IMR-90 (cell line): ENCODE measurements around the gene KCNQ2. TPM values are rescaled to one million over a fixed set of nuclear protein-coding genes. Genes with fewer than 3 reads are reported as not detected.

Source experiments
- ATAC-seq: fragments of 200-7000 bp; cut with Tn5 transposase; 2 replicates; pipeline ENCODE4 v1.9.1; 2020; ENCODE audit warnings: low read depth, mild to moderate bottlenecking, moderate library complexity
- BruUV-seq: library from RNA; stranded (reverse); fragments of 400-500 nt; replicated peaks from 2 replicates; lab custom pipeline; 2021; lab: Mats Ljungman, UMichigan
- CTCF ChIA-PET: fragments of 300-600 bp; formaldehyde crosslinking; extraction: SDS; loops from one replicate; lab custom pipeline; 2021; ENCODE audit warnings: antibody characterized with exemption; lab: Yijun Ruan, JAX
- POLR2A ChIA-PET: fragments of 300-600 bp; sonication (Branson Sonifier 250); formaldehyde crosslinking; loops from one replicate; lab custom pipeline; 2022; ENCODE audit warnings: antibody characterized with exemption; ENCODE audit not compliant: unreplicated experiment; lab: Charles Lee
- DNase-seq: peaks from one replicate; pipeline ENCODE4 v3.0.0; 2013
- H2AFZ ChIP-seq: replicated peaks from 2 replicates; pipeline ENCODE3; 2013; ENCODE audit warnings: low read length, mild to moderate bottlenecking; ENCODE audit not compliant: poor library complexity
- H2AK5ac ChIP-seq: 2 replicates; pipeline ENCODE4 v1.6.1; 2013; ENCODE audit warnings: low read depth, low read length, inconsistent platforms
- H2AK9ac ChIP-seq: replicated peaks from 2 replicates; pipeline ENCODE3; 2013; ENCODE audit warnings: mild to moderate bottlenecking, low read depth, low read length, moderate library complexity; ENCODE audit not compliant: poor library complexity
- H2BK120ac ChIP-seq: 2 replicates; pipeline ENCODE4 v1.6.1; 2013; ENCODE audit warnings: low read depth, low read length, inconsistent platforms
- H2BK15ac ChIP-seq: 3 replicates; pipeline ENCODE4 v1.6.1; 2013; ENCODE audit warnings: low read depth, low read length, inconsistent platforms
- H2BK20ac ChIP-seq: 2 replicates; pipeline ENCODE4 v1.6.1; 2013; ENCODE audit warnings: low read depth, mild to moderate bottlenecking, inconsistent platforms, low read length, moderate library complexity
- H2BK5ac ChIP-seq: 2 replicates; pipeline ENCODE4 v1.6.1; 2013; ENCODE audit warnings: mild to moderate bottlenecking, low read depth, low read length, inconsistent platforms; ENCODE audit not compliant: poor library complexity, severe bottlenecking
- H3K14ac ChIP-seq: replicated peaks from 2 replicates; pipeline ENCODE4 v1.6.1; 2013; ENCODE audit warnings: low read depth, low read length, inconsistent platforms
- H3K18ac ChIP-seq: 2 replicates; pipeline ENCODE4 v1.6.1; 2013; ENCODE audit warnings: low read depth, low read length, control low read depth
- H3K23ac ChIP-seq: 2 replicates; pipeline ENCODE4 v1.6.1; 2013; ENCODE audit warnings: low read depth, low read length, inconsistent platforms
- H3K27ac ChIP-seq: 2 replicates; pipeline ENCODE4 v1.5.1; 2013; ENCODE audit warnings: mild to moderate bottlenecking, control low read depth, low read length; ENCODE audit not compliant: insufficient read depth
- H3K27me3 ChIP-seq: 2 replicates; pipeline ENCODE4 v1.6.1; 2013; ENCODE audit warnings: low read length; ENCODE audit not compliant: control insufficient read depth, insufficient read depth
- H3K36me3 ChIP-seq: 2 replicates; pipeline ENCODE4 v1.6.1; 2013; ENCODE audit warnings: low read length, mixed read lengths; ENCODE audit not compliant: control insufficient read depth, insufficient read depth
- H3K4ac ChIP-seq: 2 replicates; pipeline ENCODE4 v1.6.1; 2013; ENCODE audit warnings: low read depth, low read length, inconsistent platforms
- H3K4me1 ChIP-seq: 2 replicates; pipeline ENCODE4 v1.6.1; 2013; ENCODE audit warnings: low read length, mixed read lengths; ENCODE audit not compliant: control insufficient read depth, insufficient read depth
- H3K4me2 ChIP-seq: 2 replicates; pipeline ENCODE4 v1.6.1; 2013; ENCODE audit warnings: low read depth, mild to moderate bottlenecking, control low read depth, low read length, moderate library complexity
- H3K4me3 ChIP-seq: 2 replicates; pipeline ENCODE4 v1.5.1; 2013; ENCODE audit warnings: low read depth, mild to moderate bottlenecking, control low read depth, low read length, moderate library complexity; ENCODE audit not compliant: insufficient read depth
- H3K56ac ChIP-seq: 2 replicates; pipeline ENCODE4 v1.6.1; 2013; ENCODE audit warnings: low read length, inconsistent platforms; ENCODE audit not compliant: insufficient read depth; ENCODE audit errors: extremely low read depth
- H3K79me1 ChIP-seq, 2 experiments: 2 replicates each; pipeline ENCODE4 v1.6.1; 2013; ENCODE audit warnings: low read length in 2 of 2, inconsistent platforms in 1 of 2, low read depth in 1 of 2
- H3K9ac ChIP-seq: 2 replicates; pipeline ENCODE4 v1.6.1; 2013; ENCODE audit warnings: low read depth, low read length, control low read depth
- H3K9me1 ChIP-seq: 2 replicates; pipeline ENCODE4 v1.6.1; 2013; ENCODE audit warnings: low read length, inconsistent platforms; ENCODE audit not compliant: insufficient read depth
- H3K9me3 ChIP-seq: 2 replicates; pipeline ENCODE4 v1.6.1; 2013; ENCODE audit warnings: low read length; ENCODE audit not compliant: control insufficient read depth, insufficient read depth
- H4K20me1 ChIP-seq: 2 replicates; pipeline ENCODE4 v1.6.1; 2013; ENCODE audit warnings: low read length, inconsistent platforms; ENCODE audit not compliant: insufficient read depth
- H4K5ac ChIP-seq: 2 replicates; pipeline ENCODE4 v1.6.1; 2013; ENCODE audit warnings: mild to moderate bottlenecking, low read depth, low read length, control low read depth
- H4K8ac ChIP-seq, 2 experiments: 2 replicates each; pipeline ENCODE4 v1.6.1; 2013; ENCODE audit warnings: low read depth in 2 of 2, low read length in 2 of 2, control low read depth in 1 of 2, inconsistent platforms in 1 of 2
- H4K91ac ChIP-seq: 2 replicates; pipeline ENCODE4 v1.6.1; 2013; ENCODE audit warnings: low read depth, low read length, inconsistent platforms; ENCODE audit not compliant: insufficient read depth
- CTCF ChIP-seq: conservative IDR thresholded peaks from 2 replicates; pipeline ENCODE4 v1.5.1; 2012; ENCODE audit warnings: mild to moderate bottlenecking, low read depth, low read length, improper control_type of control experiment
- MAZ ChIP-seq: IDR thresholded peaks from 2 replicates; pipeline ENCODE4 v1.6.1; 2012; ENCODE audit warnings: low read depth, mild to moderate bottlenecking, low read length, improper control_type of control experiment, moderate library complexity, borderline replicate concordance
- POLR2A ChIP-seq: IDR thresholded peaks from 2 replicates; pipeline ENCODE4 v1.6.1; 2012; ENCODE audit warnings: mild to moderate bottlenecking, low read depth, low read length
- WGBS, 2 experiments: methylation state at CpG; one replicate each; pipeline versions ENCODE4 v1.1.5 to v1.1.7; 2013; ENCODE audit warnings: missing lambda C conversion rate in 2 of 2; ENCODE audit not compliant: insufficient read length in 1 of 2; ENCODE audit errors: extremely low coverage in 2 of 2; 5-methylcytosine and 5-hydroxymethylcytosine counted together
- dilution Hi-C: fragments of 300-500 bp; cut with HindIII; formaldehyde crosslinking; loops from one replicate; pipeline ENCODE4 v1.14.3; 2018; ENCODE audit warnings: low sequenced_read_pairs; ENCODE audit not compliant: unreplicated experiment
- in situ Hi-C: fragments of 300-500 bp; cut with MboI; formaldehyde crosslinking; loops from 3 replicates; pipeline ENCODE4 v1.14.3; 2019; ENCODE audit warnings: low sequenced_read_pairs, inconsistent platforms, mixed read lengths
- intact Hi-C: fragments of 100-400 bp; cut with micrococcal nuclease; formaldehyde crosslinking; loops from 2 replicates; pipeline ENCODE4 v1.10.0; 2022
- polyA plus RNA-seq, 3 experiments: library from polyadenylated mRNA; depleted of rRNA; stranded (reverse); fragments of >200 nt; gene quantifications; 2 replicates each; pipeline ENCODE4 v1.2.3, GENCODE V29; 2012; ENCODE audit warnings: low replicate concordance in 1 of 3
- total RNA-seq: library from RNA; depleted of rRNA; stranded (reverse); fragments of >200 nt; gene quantifications from 2 replicates; pipeline ENCODE4 v1.2.3, GENCODE V29; 2012

The KCNQ2 gene
- total and polyA plus RNA-seq, 2 of the 4 experiments (the other 2 are of a cell fraction), result 0.02 TPM; not detected in 1

- Histone ChIP-seq H2AK9ac (peak within 1 kb of the TSS; percentile 96), H3K36me3 (peaks cover 23% of the 10 kb centered on the region), H3K4me3 (peak within 1 kb of the TSS; percentile 97), H3K9me1 (peaks cover 11% of the 10 kb centered on the region; the same call in 1 of the 2 replicates), H4K20me1 (peaks cover 29% of the 10 kb centered on the region), H3K4ac (peak within 1 kb of the TSS; percentile 75), H3K4me2 (peak within 1 kb of the TSS; percentile 86), H2BK120ac (peak within 1 kb of the TSS; percentile 63), H2BK5ac (peak within 1 kb of the TSS; percentile 88), H2BK20ac (no peak within 1 kb of the TSS), H3K23ac (peak within 1 kb of the TSS; percentile 78), H3K79me1 (peaks cover 19 to 38% of the 10 kb centered on the region in 2 experiments), H4K5ac (peak within 1 kb of the TSS; percentile 32), H3K56ac (peak within 1 kb of the TSS; percentile 23), H2AK5ac (peak within 1 kb of the TSS; percentile 86), H2BK15ac (no peak within 1 kb of the TSS), H3K9me3 (no peaks in the 10 kb centered on the region), H3K14ac (peak within 1 kb of the TSS; percentile 78), H3K18ac (peak within 1 kb of the TSS; percentile 30; the same call in 1 of the 2 replicates), H3K27ac (peak within 1 kb of the TSS; percentile 90), H3K9ac (peak within 1 kb of the TSS; percentile 89), H2AFZ (peak within 1 kb of the TSS; percentile 89), H3K27me3 (no peaks in the 10 kb centered on the region), H3K4me1 (peaks cover 13% of the 10 kb centered on the region), H4K8ac (peak within 1 kb of the TSS; percentile 46 to 78; a peak in 3 of 4 replicates), H4K91ac (peak within 1 kb of the TSS; percentile 51)
- DNase-seq, result peak; percentile 72
- CTCF ChIA-PET, result interaction anchor here (1.6 kb wide), 1 partner anchor 25 kb away, joined by 4 read pairs; no protein-coding TSS in a partner anchor
- WGBS, 2 experiments, result 1% methylated on average over 54 of the region's 64 CpGs; no CpG with 5 or more reads in 1 of the 2 experiments
- dilution Hi-C loops, result no loop called here
- TF ChIP-seq CTCF, result no peak
- peak; percentile 84; the same call in 1 of the 2 replicates for TF ChIP-seq MAZ
- peak; percentile 95 for TF ChIP-seq POLR2A
- intact Hi-C loops, result no loop called here
- peak; percentile 85 for ATAC-seq
- POLR2A ChIA-PET, result interaction anchor here (0.6 to 1.1 kb wide), 6 partner anchors 23 to 233 kb away, joined by 3 to 7 read pairs (median 4); no protein-coding TSS in a partner anchor
- in situ Hi-C loops, result no loop called here
- BruUV-seq, result no TSS peak
Observed at GRCh38 chr20:63520504-63520933, 48.1 kb upstream of the KCNQ2 start, which contains the start of gene PPDPF. TSS of gene PPDPF (plus strand) at chr20:63520765. CDS start at chr20:63521309, 544 bp downstream.
